ENCODE measurements around the gene SOAT1. TPM values are rescaled to one million over a fixed set of nuclear protein-coding genes. Genes with fewer than 3 reads are reported as not detected.

Gene SOAT1
- polyA plus RNA-seq, 2 of the 4 experiments (the other 2 are of a cell fraction): 19.0 to 62.1 TPM

DNA sequence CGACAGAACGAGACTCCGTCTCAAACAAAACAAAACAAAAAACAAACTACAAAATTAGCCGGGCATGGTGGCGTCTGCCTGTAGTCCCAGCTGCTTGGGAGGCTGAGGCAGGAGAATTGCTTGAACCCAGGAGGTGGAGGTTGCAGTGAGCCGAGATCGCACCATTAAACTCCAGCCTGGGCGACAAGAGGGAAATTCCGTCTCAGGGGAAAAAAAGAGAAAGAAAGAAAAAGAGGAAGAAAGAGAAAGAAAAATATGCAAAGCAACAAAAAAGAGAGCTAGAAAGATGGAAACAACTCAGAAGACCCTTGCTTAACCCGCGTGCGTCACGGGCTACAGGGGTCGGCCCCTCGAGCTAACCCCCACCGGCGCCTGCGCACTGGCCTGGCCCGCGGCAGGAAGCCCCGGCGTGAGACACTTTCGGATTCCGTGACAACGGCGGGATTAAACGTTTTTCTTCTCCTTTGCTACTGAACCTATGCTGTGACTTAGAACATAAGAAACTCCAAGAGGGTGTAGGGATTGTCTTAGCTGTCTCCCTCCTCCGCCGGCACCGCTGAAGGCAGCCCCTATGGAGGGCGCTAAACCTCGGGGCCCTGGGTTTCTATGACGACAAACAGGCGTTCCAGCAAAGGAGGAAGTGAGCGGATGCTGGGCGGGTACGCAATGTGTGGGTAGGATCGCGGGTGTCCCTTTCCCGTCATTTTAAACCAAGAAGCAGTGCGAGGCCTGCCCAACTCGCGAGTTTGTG, 71.9 kb downstream of the SOAT1 start, which contains the start of gene AXDND1 (continued):
- TF ChIP-seq CHD4 (IDR thresholded peaks at IDR 0.05; ENCODE audit: borderline replicate concordance) (no peak), PHF8 (IDR thresholded peaks at IDR 0.05; ENCODE audit: borderline replicate concordance, low read depth) (peak; percentile 78; the same call in 1 of the 2 replicates), MAZ (IDR thresholded peaks at IDR 0.05; ENCODE audit: borderline replicate concordance, low read depth, low read length) (no peak), BHLHE40 (IDR thresholded peaks at IDR 0.05; ENCODE audit: low read depth, low read length) (no peak), FOSL2 (IDR thresholded peaks at IDR 0.05) (no peak), FOSL2 (CRISPR knock-in tag; IDR thresholded peaks at IDR 0.05) (peak; percentile 60), ZSCAN20 (CRISPR knock-in tag; IDR thresholded peaks at IDR 0.05) (no peak), NFE2L2 (conservative IDR thresholded peaks at IDR 0.05; ENCODE audit: low read length) (no peak), POLR2A (IDR thresholded peaks at IDR 0.05; ENCODE audit: low read length) (peak; percentile 34; the same call in 1 of the 2 replicates), SMC3 (IDR thresholded peaks at IDR 0.05) (0 out of 3 replicates have a peak, but pooled peaks have one; percentile 22), POLR2AphosphoS2 (conservative IDR thresholded peaks at IDR 0.05; ENCODE audit: low read length) (no peak), HOXB5 (CRISPR knock-in tag; IDR thresholded peaks at IDR 0.05) (no peak), PBX3 (IDR thresholded peaks at IDR 0.05) (no peak), FOXS1 (CRISPR knock-in tag; IDR thresholded peaks at IDR 0.05) (no peak), FOSB (CRISPR knock-in tag; IDR thresholded peaks at IDR 0.05) (no peak), JUNB (IDR thresholded peaks at IDR 0.05) (no peak; the same call in 1 of the 2 replicates), RAD21 (conservative IDR thresholded peaks at IDR 0.05 in 1 of 2, IDR thresholded peaks at IDR 0.05 in 1 of 2) (no peak), RFX5 (IDR thresholded peaks at IDR 0.05) (no peak), HES2 (IDR thresholded peaks at IDR 0.05) (no peak), EHF (CRISPR knock-in tag; IDR thresholded peaks at IDR 0.05) (no peak), RNF2 (IDR thresholded peaks at IDR 0.05; ENCODE audit: borderline replicate concordance, low read depth) (no peak), HDAC2 (IDR thresholded peaks at IDR 0.05) (0 out of 2 replicates have a peak, but pooled peaks have one; percentile 30), ZNF302 (CRISPR knock-in tag; IDR thresholded peaks at IDR 0.05) (no peak), SREBF2 (IDR thresholded peaks at IDR 0.05) (no peak)
- TF ChIP-seq, protein P1, sequence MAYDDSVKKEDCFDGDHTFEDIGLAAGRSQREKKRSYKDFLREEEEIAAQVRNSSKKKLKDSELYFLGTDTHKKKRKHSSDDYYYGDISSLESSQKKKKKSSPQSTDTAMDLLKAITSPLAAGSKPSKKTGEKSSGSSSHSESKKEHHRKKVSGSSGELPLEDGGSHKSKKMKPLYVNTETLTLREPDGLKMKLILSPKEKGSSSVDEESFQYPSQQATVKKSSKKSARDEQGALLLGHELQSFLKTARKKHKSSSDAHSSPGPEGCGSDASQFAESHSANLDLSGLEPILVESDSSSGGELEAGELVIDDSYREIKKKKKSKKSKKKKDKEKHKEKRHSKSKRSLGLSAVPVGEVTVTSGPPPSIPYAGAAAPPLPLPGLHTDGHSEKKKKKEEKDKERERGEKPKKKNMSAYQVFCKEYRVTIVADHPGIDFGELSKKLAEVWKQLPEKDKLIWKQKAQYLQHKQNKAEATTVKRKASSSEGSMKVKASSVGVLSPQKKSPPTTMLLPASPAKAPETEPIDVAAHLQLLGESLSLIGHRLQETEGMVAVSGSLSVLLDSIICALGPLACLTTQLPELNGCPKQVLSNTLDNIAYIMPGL (CRISPR knock-in tag; IDR thresholded peaks at IDR 0.05; ENCODE audit: borderline replicate concordance): no peak
- TF ChIP-seq, protein P2, sequence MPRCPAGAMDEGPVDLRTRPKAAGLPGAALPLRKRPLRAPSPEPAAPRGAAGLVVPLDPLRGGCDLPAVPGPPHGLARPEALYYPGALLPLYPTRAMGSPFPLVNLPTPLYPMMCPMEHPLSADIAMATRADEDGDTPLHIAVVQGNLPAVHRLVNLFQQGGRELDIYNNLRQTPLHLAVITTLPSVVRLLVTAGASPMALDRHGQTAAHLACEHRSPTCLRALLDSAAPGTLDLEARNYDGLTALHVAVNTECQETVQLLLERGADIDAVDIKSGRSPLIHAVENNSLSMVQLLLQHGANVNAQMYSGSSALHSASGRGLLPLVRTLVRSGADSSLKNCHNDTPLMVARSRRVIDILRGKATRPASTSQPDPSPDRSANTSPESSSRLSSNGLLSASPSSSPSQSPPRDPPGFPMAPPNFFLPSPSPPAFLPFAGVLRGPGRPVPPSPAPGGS (IDR thresholded peaks at IDR 0.05): peak; percentile 52; the same call in 1 of the 3 replicates
